Keratinocyte (primary cell): Measurements from ENCODE around the gene ADAT1. TPM values are rescaled to one million over a fixed set of nuclear protein-coding genes. Genes with fewer than 3 reads are reported as not detected.

Experiments
- DNase-seq: peaks from one replicate; pipeline ENCODE4 v3.0.0-alpha.2; 2011; ENCODE audit warnings: low read depth, missing footprints, low spot score
- FAIRE-seq: peaks from 2 replicates; lab custom pipeline; 2011; peaks lifted over from hg19 to GRCh38; lab: Jason Lieb, UNC
- H2AFZ ChIP-seq: 2 replicates; pipeline ENCODE4 v1.6.0; 2012; ENCODE audit warnings: low read length, control low read depth, inconsistent platforms; ENCODE audit not compliant: control insufficient read depth
- H3K27ac ChIP-seq: 2 replicates; pipeline ENCODE4 v1.5.1; 2011; ENCODE audit warnings: low read length; ENCODE audit not compliant: control insufficient read depth, insufficient read depth
- H3K27me3 ChIP-seq: 3 replicates; pipeline ENCODE4 v1.6.0; 2011; ENCODE audit warnings: low read length; ENCODE audit not compliant: control insufficient read depth, insufficient read depth; ENCODE audit errors: extremely low read depth
- H3K36me3 ChIP-seq, 2 experiments: 2 replicates in 1 of 2; 3 replicates in 1 of 2; pipeline ENCODE4 v1.5.1; 2011; ENCODE audit warnings: low read length in 2 of 2, mild to moderate bottlenecking in 1 of 2; ENCODE audit not compliant: control insufficient read depth in 2 of 2, insufficient read depth in 2 of 2; ENCODE audit errors: extremely low read depth in 1 of 2
- H3K4me1 ChIP-seq: 3 replicates; pipeline ENCODE4 v1.5.1; 2011; ENCODE audit warnings: low read length; ENCODE audit not compliant: control insufficient read depth, insufficient read depth; ENCODE audit errors: extremely low read depth
- H3K4me2 ChIP-seq: 3 replicates; pipeline ENCODE4 v1.6.0; 2011; ENCODE audit warnings: low read depth, low read length; ENCODE audit not compliant: control insufficient read depth, insufficient read depth; ENCODE audit errors: extremely low read depth
- H3K4me3 ChIP-seq, 3 experiments: fragments of 200-600 bp in 1 of 3; sonication (generic) in 1 of 3; 2 replicates in 2 of 3; 3 replicates in 1 of 3; pipeline ENCODE4 v1.5.1; 2011 to 2016; ENCODE audit warnings: low read length in 3 of 3, mild to moderate bottlenecking in 3 of 3, control low read depth in 2 of 3, inconsistent platforms in 1 of 3, low read depth in 1 of 3, mixed read lengths in 1 of 3, mixed run types in 1 of 3, moderate library complexity in 1 of 3; ENCODE audit not compliant: control insufficient read depth in 2 of 3, insufficient read depth in 2 of 3; ENCODE audit errors: extremely low read depth in 1 of 3
- H3K79me2 ChIP-seq: 2 replicates; pipeline ENCODE4 v1.6.0; 2012; ENCODE audit warnings: low read length; ENCODE audit not compliant: control insufficient read depth, insufficient read depth
- H3K9ac ChIP-seq: 3 replicates; pipeline ENCODE4 v1.6.0; 2011; ENCODE audit warnings: low read length; ENCODE audit not compliant: control insufficient read depth, insufficient read depth; ENCODE audit errors: extremely low read depth
- H3K9me1 ChIP-seq: 3 replicates; pipeline ENCODE4 v1.6.0; 2011; ENCODE audit warnings: low read length; ENCODE audit not compliant: control insufficient read depth, insufficient read depth; ENCODE audit errors: extremely low read depth
- H3K9me3 ChIP-seq: 2 replicates; pipeline ENCODE4 v1.5.1; 2012; ENCODE audit warnings: low read depth, low read length; ENCODE audit not compliant: control insufficient read depth
- H4K20me1 ChIP-seq: 3 replicates; pipeline ENCODE4 v1.6.0; 2011; ENCODE audit warnings: low read length; ENCODE audit not compliant: control insufficient read depth, insufficient read depth; ENCODE audit errors: extremely low read depth
- EZH2 ChIP-seq: IDR thresholded peaks from one replicate; pipeline ENCODE4 v1.6.1; 2012; ENCODE audit warnings: inconsistent platforms, mild to moderate bottlenecking, low read length, moderate library complexity
- dilution Hi-C: fragments of 300-500 bp; cut with MboI; formaldehyde crosslinking; loops from one replicate; pipeline ENCODE4 v1.7.0; 2020; ENCODE audit warnings: low sequenced_read_pairs; ENCODE audit not compliant: extremely low pct_ligation_motif_present
- polyA plus RNA-seq, 5 experiments: library from polyadenylated mRNA; depleted of rRNA in 3 of 5; stranded (reverse) in 3 of 5; stranded (forward) in 1 of 5; unstranded in 1 of 5; fragments of >200 nt; gene quantifications; 1 replicate in 1 of 5; 2 replicates in 3 of 5; 3 replicates in 1 of 5; pipeline versions ENCODE4 v1.2.1 to v1.2.3, GENCODE V29; 2011 to 2012; ENCODE audit warnings: missing spikeins in 2 of 5, low read depth in 1 of 5, low replicate concordance in 1 of 5
- TF ChIP-seq, protein P1 (sequence below), 3 experiments: IDR thresholded peaks in 1 of 3; conservative IDR thresholded peaks in 1 of 3; optimal IDR thresholded peaks in 1 of 3; 2 replicates in 2 of 3; 3 replicates in 1 of 3; pipeline versions ENCODE3 to v1.5.1; 2011; ENCODE audit warnings: low read length in 3 of 3, mild to moderate bottlenecking in 3 of 3, moderate library complexity in 2 of 3, control low read depth in 1 of 3, inconsistent platforms in 1 of 3; ENCODE audit not compliant: insufficient read depth in 2 of 3; ENCODE audit errors: extremely low read depth in 1 of 3

Gene ADAT1
- polyA plus RNA-seq, 1 donor (not counting 4 experiments of a cell fraction or from before 2014, with no cell fraction given), result 34.4 TPM

- H3K9ac ChIP-seq, result no peak overlapping the region
- H3K27me3 ChIP-seq, result no peaks in the 10 kb centered on the region
- H3K36me3 ChIP-seq, result peaks cover 12 to 37% of the 10 kb centered on the region in 2 experiments
- H3K27ac ChIP-seq, result no peak overlapping the region
- dilution Hi-C loops, result no loop called here
- no peaks in the 10 kb centered on the region for H3K79me2 ChIP-seq
- DNase-seq, result no peak
- H4K20me1 ChIP-seq, result no peaks in the 10 kb centered on the region
- H3K9me1 ChIP-seq, result no peaks in the 10 kb centered on the region
- H3K4me1 ChIP-seq, result no peaks in the 10 kb centered on the region
- H2AFZ ChIP-seq, result no peak overlapping the region
- H3K4me3 ChIP-seq, result no peak overlapping the region
- peaks cover 2% of the 10 kb centered on the region for H3K9me3 ChIP-seq
- no peak for FAIRE-seq
- no peak overlapping the region for H3K4me2 ChIP-seq
- TF ChIP-seq, protein P1, sequence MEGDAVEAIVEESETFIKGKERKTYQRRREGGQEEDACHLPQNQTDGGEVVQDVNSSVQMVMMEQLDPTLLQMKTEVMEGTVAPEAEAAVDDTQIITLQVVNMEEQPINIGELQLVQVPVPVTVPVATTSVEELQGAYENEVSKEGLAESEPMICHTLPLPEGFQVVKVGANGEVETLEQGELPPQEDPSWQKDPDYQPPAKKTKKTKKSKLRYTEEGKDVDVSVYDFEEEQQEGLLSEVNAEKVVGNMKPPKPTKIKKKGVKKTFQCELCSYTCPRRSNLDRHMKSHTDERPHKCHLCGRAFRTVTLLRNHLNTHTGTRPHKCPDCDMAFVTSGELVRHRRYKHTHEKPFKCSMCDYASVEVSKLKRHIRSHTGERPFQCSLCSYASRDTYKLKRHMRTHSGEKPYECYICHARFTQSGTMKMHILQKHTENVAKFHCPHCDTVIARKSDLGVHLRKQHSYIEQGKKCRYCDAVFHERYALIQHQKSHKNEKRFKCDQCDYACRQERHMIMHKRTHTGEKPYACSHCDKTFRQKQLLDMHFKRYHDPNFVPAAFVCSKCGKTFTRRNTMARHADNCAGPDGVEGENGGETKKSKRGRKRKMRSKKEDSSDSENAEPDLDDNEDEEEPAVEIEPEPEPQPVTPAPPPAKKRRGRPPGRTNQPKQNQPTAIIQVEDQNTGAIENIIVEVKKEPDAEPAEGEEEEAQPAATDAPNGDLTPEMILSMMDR (optimal IDR thresholded peaks at IDR 0.05 in 1 of 3, IDR thresholded peaks at IDR 0.05 in 1 of 3, conservative IDR thresholded peaks at IDR 0.05 in 1 of 3; ENCODE audit: extremely low read depth in 1 of 3, insufficient read depth in 2 of 3, low read length in 3 of 3), result no peak
- TF ChIP-seq EZH2, result no peak
These were observed 16.6 kb downstream of the ADAT1 start for GRCh38 chr16:75606507-75606906.

DNA sequence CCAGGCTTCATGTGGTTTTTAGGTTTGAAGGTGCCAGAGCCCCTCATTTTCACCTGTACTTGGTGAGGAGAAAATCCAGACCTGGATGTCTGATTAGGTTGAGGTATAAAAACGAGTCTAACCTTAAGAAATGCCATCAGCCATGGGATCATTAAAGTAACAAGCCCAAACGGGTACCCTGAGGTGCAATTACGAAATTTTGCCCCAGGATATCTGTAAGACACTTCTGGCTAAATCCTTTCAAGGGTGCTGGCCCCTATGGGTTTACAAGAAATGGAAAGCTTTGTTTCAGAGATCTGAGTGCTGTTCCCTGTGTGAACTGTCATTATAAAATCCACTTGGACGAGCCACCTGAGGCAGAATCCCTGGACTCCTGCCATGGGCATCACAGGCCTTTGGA lies 19.8 kb downstream of the ADAT1 start:
- Histone ChIP-seq H3K27ac (no peak overlapping the region), H3K9me1 (no peaks in the 10 kb centered on the region), H3K27me3 (no peaks in the 10 kb centered on the region), H3K79me2 (no peaks in the 10 kb centered on the region), H3K36me3 (peaks cover 10 to 37% of the 10 kb centered on the region in 2 experiments), H3K9ac (no peak overlapping the region), H2AFZ (no peak overlapping the region), H3K4me2 (no peak overlapping the region), H4K20me1 (no peaks in the 10 kb centered on the region), H3K4me3 (no peak overlapping the region), H3K4me1 (no peaks in the 10 kb centered on the region), H3K9me3 (peaks cover 2% of the 10 kb centered on the region)
- TF ChIP-seq, protein P1 (optimal IDR thresholded peaks at IDR 0.05 in 1 of 3, IDR thresholded peaks at IDR 0.05 in 1 of 3, conservative IDR thresholded peaks at IDR 0.05 in 1 of 3; ENCODE audit: extremely low read depth in 1 of 3, insufficient read depth in 2 of 3, low read length in 3 of 3), result no peak
- TF ChIP-seq EZH2, result no peak
- DNase-seq, result no peak
- dilution Hi-C loops, result no loop called here
- no peak for FAIRE-seq
